GM18951 (cell line): ENCODE data around the gene SCAF8.
"Not testable (repeated sequence)": the region's sequence is repeated elsewhere in the genome, so short reads cannot be mapped to it uniquely, and the experiment has no call there.

ENCODE experiments used
- POLR2A ChIP-seq: IDR thresholded peaks from 4 replicates; pipeline ENCODE4 v1.6.1; 2011; ENCODE audit warnings: mild to moderate bottlenecking; ENCODE audit not compliant: insufficient read length, insufficient read depth; ENCODE audit errors: extremely low read depth
- in situ Hi-C: fragments of 300-500 bp; cut with MboI; formaldehyde crosslinking; loops from one replicate; pipeline ENCODE4 v1.12.0; 2022; ENCODE audit warnings: low sequenced_read_pairs, mixed read lengths, inconsistent platforms; ENCODE audit not compliant: unreplicated experiment

SCAF8 gene

GRCh38 chr6:154782193-154782592, 49.0 kb downstream of the SCAF8 start:
- in situ Hi-C loops, result no loop called here
- no peak for TF ChIP-seq POLR2A

GRCh38 chr6:154783229-154783628, 50.0 kb downstream of the SCAF8 start:
- no peak for TF ChIP-seq POLR2A
- in situ Hi-C loops, result no loop called here

GRCh38 chr6:154785075-154785474, 51.9 kb downstream of the SCAF8 start:
- TF ChIP-seq POLR2A, result no peak
- in situ Hi-C loops, result no loop called here

GRCh38 chr6:154786144-154786868, 53.1 kb downstream of the SCAF8 start:
- in situ Hi-C loops, result no loop called here
- TF ChIP-seq POLR2A, result no peak

GRCh38 chr6:154791556-154792317, 58.5 kb downstream of the SCAF8 start:
- in situ Hi-C loops, result no loop called here
- TF ChIP-seq POLR2A, result no peak

- no peak for TF ChIP-seq POLR2A
- in situ Hi-C loops, result no loop called here
Measured at GRCh38 chr6:154792325-154792724, 59.1 kb downstream of the SCAF8 start.

- in situ Hi-C loops, result no loop called here
- TF ChIP-seq POLR2A, result no peak
Measured at GRCh38 chr6:154792761-154793160, 59.5 kb downstream of the SCAF8 start.

GRCh38 chr6:154796484-154796883, 63.3 kb downstream of the SCAF8 start:
- in situ Hi-C loops, result no loop called here
- TF ChIP-seq POLR2A, result no peak

- TF ChIP-seq POLR2A, result no peak
- in situ Hi-C loops, result no loop called here
Measured at GRCh38 chr6:154797857-154798256, 64.6 kb downstream of the SCAF8 start.

- in situ Hi-C loops, result loop anchor here (10.0 kb wide), 1 partner anchor 126 kb away; no protein-coding TSS in a partner anchor
- TF ChIP-seq POLR2A, result no peak
Measured at GRCh38 chr6:154800338-154800737, 67.1 kb downstream of the SCAF8 start.

GRCh38 chr6:154805288-154805911, 72.2 kb downstream of the SCAF8 start:
- in situ Hi-C loops, result loop anchor here (10.0 kb wide), 1 partner anchor 131 kb away; no protein-coding TSS in a partner anchor
- no peak for TF ChIP-seq POLR2A

GRCh38 chr6:154806804-154807203, 73.6 kb downstream of the SCAF8 start:
- in situ Hi-C loops, result loop anchor here (10.0 kb wide), 1 partner anchor 132 kb away; no protein-coding TSS in a partner anchor
- no peak for TF ChIP-seq POLR2A

- in situ Hi-C loops, result not testable (repeated sequence)
Measured at GRCh38 chr6:154811663-154812062, 78.4 kb downstream of the SCAF8 start.
